Activated CD8-positive, alpha-beta memory T cell treated with anti-CD3 and anti-CD28 coated beads, Interleukin-2, amount 50 U/mL, for 24 hours (primary cell): ENCODE results near the gene OR52B4.
"Not testable (repeated sequence)": the region's sequence is repeated elsewhere in the genome, so short reads cannot be mapped to it uniquely, and the experiment has no call there.

Source experiments
- DNase-seq: peaks from one replicate; pipeline ENCODE4 v3.0.0-alpha.2; 2020; ENCODE audit errors: extremely low read depth

OR52B4 gene

GRCh38 chr11:4368286-4368685 lies at the start of gene OR52B4:
Gene OR52B4, minus strand, starts transcription at chr11:4368386. Its CDS starts 91 bp downstream, at chr11:4368295.
- no peak for DNase-seq

DNA sequence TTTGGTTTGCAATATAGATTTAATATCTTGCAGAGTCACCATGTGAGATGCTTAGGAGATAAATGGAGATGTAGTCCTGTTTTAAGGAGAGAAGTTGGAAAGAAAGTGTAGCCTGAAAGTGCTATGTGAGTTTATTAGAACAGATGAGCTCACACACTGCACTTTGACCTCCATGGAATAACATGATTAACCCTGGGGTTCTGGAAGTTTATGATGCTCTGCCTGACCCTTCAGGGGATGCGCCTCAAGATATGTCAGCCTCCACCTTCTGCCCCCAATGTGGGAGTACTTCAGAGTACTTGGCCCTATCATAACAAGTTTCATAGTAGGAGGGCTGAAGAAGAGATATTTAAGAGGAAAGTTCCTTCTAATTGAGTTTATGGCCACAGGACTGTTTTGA lies 48.6 kb upstream of the OR52B4 start:
- DNase-seq = no peak

DNA sequence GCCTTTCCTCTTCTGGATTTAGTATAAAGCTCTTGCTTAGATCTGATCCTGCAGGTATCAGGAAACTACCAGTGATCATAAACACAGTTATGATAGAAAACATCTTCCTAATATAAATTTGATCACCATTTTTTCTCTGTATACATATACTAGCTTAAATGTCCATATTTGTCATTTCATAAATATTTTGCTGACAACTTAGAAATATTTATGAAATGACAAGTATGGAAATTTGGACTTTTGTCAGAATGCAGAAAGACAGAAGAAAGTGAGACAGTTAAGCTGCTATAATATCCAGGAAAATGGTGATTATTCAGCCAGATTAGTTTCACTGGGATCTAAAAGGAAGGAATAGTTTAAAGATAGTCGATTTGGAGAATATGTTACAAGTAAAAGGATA lies 48.1 kb upstream of the OR52B4 start:
- no peak for DNase-seq

GRCh38 chr11:4406206-4406605 lies 38.0 kb upstream of the OR52B4 start:
- not testable (repeated sequence) for DNase-seq

DNA sequence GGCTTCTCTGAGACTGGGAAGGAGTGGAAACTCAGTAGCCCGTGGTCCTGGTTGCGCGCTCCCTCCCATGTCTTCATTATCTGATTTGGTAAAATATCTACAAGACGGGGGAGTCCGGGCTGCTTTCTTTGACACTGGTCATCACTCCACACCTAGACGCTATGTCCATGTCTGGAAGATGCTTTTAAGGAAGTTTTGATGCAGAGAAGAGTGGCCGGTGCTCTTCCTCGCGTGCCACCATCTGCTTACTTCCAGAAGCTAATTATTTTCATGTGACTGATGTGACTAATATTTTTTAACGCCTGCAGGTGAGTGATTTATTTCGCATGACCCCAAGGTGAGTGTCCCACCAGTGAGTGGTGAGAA lies 25.7 kb upstream of the OR52B4 start:
- no peak for DNase-seq

DNA sequence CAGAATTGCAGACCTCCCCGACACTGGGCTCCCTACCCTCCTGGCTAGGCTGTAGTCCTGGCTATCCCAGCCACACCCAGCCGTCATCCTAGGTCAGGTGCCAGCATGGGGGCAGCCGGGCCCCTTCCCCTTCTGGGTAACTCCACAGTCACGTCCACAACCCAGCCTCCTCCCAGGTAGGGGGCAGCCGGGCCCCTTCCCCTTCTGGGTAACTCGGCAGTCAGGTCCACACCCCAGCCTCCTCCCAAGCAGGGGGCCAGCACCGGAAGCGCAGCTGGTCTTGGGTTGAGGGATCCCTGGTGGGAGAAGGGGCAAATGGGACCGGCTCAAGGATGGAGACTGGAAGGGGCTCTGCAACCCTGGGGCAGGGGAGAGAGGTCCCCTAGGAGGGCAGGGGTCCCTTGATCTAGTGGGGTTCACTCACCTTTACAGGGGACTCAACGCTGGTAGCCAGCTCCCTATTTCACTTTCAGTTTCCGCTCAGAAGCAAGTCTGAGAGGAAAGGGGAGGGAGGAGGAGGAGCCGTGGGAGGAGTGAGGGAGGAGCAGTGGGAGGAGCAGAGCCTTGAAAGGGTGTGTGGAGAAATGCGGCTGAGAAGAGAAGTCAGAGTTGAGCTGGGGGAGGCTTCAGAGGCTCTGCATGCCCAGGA lies 25.1 kb upstream of the OR52B4 start, which contains the start of gene TRIM21:
Gene TRIM21 (minus strand): TSS at position 494 of the 649 bp plus-strand sequence. CDS start 3,293 bp downstream, outside the sequence.
- DNase-seq = peak; percentile 76

GRCh38 chr11:4388221-4388620 lies 20.0 kb upstream of the OR52B4 start:
- no peak for DNase-seq

- no peak for DNase-seq
Measured at GRCh38 chr11:4385978-4386740, 18.0 kb upstream of the OR52B4 start.

GRCh38 chr11:4381901-4382300 lies 13.7 kb upstream of the OR52B4 start:
- no peak for DNase-seq

GRCh38 chr11:4375431-4376140 lies 7.4 kb upstream of the OR52B4 start:
- no peak for DNase-seq

- no peak for DNase-seq
Measured at GRCh38 chr11:4370166-4370565, 2.0 kb upstream of the OR52B4 start.

- not testable (repeated sequence) for DNase-seq
Measured at GRCh38 chr11:4348142-4348541, 20.0 kb downstream of the OR52B4 start.

- not testable (repeated sequence) for DNase-seq
Measured at GRCh38 chr11:4345366-4345765, 22.8 kb downstream of the OR52B4 start.

DNA sequence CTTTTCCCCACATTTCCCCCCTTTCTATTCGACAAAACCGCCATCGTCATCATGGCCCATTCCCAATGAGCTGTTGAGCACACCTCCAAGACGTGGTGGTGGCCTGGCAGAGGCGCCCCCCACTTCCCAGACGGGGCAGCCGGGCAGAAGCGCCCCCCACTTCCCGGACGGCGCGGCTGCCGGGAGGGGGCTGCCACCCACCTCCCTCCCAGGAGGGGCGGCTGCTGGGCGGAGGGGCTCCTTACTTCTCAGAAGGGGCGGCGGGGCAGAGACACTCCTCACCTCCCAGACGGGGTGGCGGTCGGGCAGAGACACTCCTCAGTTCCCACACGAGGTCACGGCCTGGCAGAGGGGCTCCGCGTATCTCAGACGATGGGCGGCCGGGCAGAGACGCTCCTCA lies 33.8 kb downstream of the OR52B4 start:
- not testable (repeated sequence) for DNase-seq
